Activated T-helper 2 cell treated with anti-CD3 and anti-CD28 coated beads, Interferon-gamma antibody, Interleukin-2, Interleukin-4, amounts not matched to agents 10 μg/mL and 5 μg/mL and 100 μg/mL, durations not matched to agents 14 hours and 24 hours and 36 hours (primary cell): ENCODE data around the gene TMEM59. TPM values are rescaled to one million over a fixed set of nuclear protein-coding genes. Genes with fewer than 3 reads are reported as not detected.
"Not testable (repeated sequence)": the region's sequence is repeated elsewhere in the genome, so short reads cannot be mapped to it uniquely, and the experiment has no call there.

Experiments used
- DNase-seq: peaks from one replicate; pipeline ENCODE4 v3.0.0; 2021; ENCODE audit warnings: low spot score
- H3K27ac Mint-ChIP-seq: one replicate; pipeline ENCODE4 v1.8.0; 2021; ENCODE audit warnings: mixed read lengths
- H3K27me3 Mint-ChIP-seq: one replicate; pipeline ENCODE4 v1.8.0; 2021; ENCODE audit warnings: low read depth, mixed read lengths
- H3K36me3 Mint-ChIP-seq: one replicate; pipeline ENCODE4 v1.8.0; 2021; ENCODE audit warnings: low read depth, mixed read lengths
- H3K4me1 Mint-ChIP-seq: one replicate; pipeline ENCODE4 v1.8.0; 2021; ENCODE audit warnings: low read depth, mixed read lengths
- H3K4me3 Mint-ChIP-seq: one replicate; pipeline ENCODE4 v1.8.0; 2021; ENCODE audit warnings: low read depth, mild to moderate bottlenecking, moderate library complexity, mixed read lengths
- H3K9me3 Mint-ChIP-seq: one replicate; pipeline ENCODE4 v1.8.0; 2021; ENCODE audit warnings: mixed read lengths
- intact Hi-C: fragments of 100-400 bp; cut with micrococcal nuclease; formaldehyde crosslinking; loops from one replicate; pipeline ENCODE4 v1.15.1; 2023
- total RNA-seq: library from RNA; stranded (reverse); gene quantifications from 2 replicates; pipeline ENCODE4 v1.2.3, GENCODE V29; 2022

The TMEM59 gene
- total RNA-seq, 1 donor from 2014 or later, result 128 TPM

DNA sequence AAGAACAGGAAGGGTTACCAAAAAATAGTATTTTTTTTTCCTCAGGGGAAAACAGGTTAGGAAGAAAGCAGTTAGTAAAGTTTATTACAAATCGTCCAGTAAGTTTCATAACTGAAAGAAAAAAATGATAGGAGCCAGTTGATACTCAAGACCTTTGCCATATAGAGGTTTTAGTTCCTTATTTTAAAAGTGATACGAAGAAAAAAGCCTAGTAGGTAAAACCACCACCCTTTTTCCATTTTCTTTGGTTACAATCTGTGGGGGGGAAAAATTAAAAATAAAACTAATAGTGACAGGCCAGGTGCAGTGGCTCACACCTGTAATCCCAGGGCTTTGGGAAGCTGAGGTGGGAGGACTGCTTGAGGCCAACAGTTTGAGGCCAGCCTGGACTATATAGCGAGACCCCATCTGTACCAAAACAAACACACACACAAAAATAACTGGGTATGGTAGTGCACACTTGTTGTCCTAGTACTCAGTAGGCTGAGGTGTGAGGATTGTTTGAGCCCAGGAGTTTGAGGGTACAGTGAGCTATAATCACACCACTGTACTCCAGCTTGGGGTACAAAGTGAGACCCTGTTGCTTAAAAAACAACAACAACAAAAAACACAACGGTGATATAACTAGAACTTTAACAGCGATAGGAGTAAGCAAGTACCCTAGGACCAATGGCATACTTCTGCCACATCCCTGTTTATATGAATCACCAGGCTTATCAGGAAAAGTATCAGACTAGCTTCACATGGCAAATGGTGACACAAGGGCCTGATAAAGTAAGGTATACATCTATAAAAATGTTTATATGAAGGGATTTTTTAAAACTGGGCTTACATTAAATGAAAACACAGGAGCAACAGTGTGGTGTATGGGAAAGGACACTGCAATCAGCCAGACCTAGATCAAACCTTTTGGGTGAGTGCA, 5.4 kb downstream of the TMEM59 start:
- Mint-ChIP-seq H3K36me3 (peaks cover 28% of the 10 kb centered on the region), H3K4me3 (no peak overlapping the region), H3K4me1 (peaks cover 16% of the 10 kb centered on the region), H3K27ac (no peak overlapping the region), H3K27me3 (no peaks in the 10 kb centered on the region), H3K9me3 (no peaks in the 10 kb centered on the region)
- no peak for DNase-seq
- intact Hi-C loops, result no loop called here

- intact Hi-C loops, result no loop called here
- no peak for DNase-seq
- no peaks in the 10 kb centered on the region for H3K9me3 Mint-ChIP-seq
- peaks cover 16% of the 10 kb centered on the region for H3K4me1 Mint-ChIP-seq
- H3K4me3 Mint-ChIP-seq, result no peak overlapping the region
- H3K27me3 Mint-ChIP-seq, result no peaks in the 10 kb centered on the region
- peaks cover 35% of the 10 kb centered on the region for H3K36me3 Mint-ChIP-seq
- H3K27ac Mint-ChIP-seq, result no peak overlapping the region
Observed at GRCh38 chr1:54046671-54047383, 6.2 kb downstream of the TMEM59 start.

GRCh38 chr1:54045496-54045895, 7.5 kb downstream of the TMEM59 start:
- Mint-ChIP-seq H3K4me3 (no peak overlapping the region), H3K27ac (no peak overlapping the region), H3K27me3 (no peaks in the 10 kb centered on the region), H3K4me1 (peaks cover 16% of the 10 kb centered on the region), H3K9me3 (no peaks in the 10 kb centered on the region), H3K36me3 (peaks cover 47% of the 10 kb centered on the region)
- DNase-seq, result no peak
- intact Hi-C loops, result no loop called here

GRCh38 chr1:54041806-54042205, 11.2 kb downstream of the TMEM59 start:
- Mint-ChIP-seq H3K27me3 (no peaks in the 10 kb centered on the region), H3K36me3 (peaks cover 64% of the 10 kb centered on the region), H3K9me3 (no peaks in the 10 kb centered on the region), H3K27ac (no peak overlapping the region), H3K4me3 (no peak overlapping the region), H3K4me1 (peaks cover 4% of the 10 kb centered on the region)
- intact Hi-C loops, result no loop called here
- DNase-seq, result no peak

- Mint-ChIP-seq H3K9me3 (no peaks in the 10 kb centered on the region), H3K27me3 (no peaks in the 10 kb centered on the region), H3K36me3 (peaks cover 61% of the 10 kb centered on the region), H3K4me1 (no peaks in the 10 kb centered on the region), H3K4me3 (no peak overlapping the region), H3K27ac (no peak overlapping the region)
- intact Hi-C loops, result no loop called here
- no peak for DNase-seq
Observed at GRCh38 chr1:54037476-54037875, 15.5 kb downstream of the TMEM59 start.

DNA sequence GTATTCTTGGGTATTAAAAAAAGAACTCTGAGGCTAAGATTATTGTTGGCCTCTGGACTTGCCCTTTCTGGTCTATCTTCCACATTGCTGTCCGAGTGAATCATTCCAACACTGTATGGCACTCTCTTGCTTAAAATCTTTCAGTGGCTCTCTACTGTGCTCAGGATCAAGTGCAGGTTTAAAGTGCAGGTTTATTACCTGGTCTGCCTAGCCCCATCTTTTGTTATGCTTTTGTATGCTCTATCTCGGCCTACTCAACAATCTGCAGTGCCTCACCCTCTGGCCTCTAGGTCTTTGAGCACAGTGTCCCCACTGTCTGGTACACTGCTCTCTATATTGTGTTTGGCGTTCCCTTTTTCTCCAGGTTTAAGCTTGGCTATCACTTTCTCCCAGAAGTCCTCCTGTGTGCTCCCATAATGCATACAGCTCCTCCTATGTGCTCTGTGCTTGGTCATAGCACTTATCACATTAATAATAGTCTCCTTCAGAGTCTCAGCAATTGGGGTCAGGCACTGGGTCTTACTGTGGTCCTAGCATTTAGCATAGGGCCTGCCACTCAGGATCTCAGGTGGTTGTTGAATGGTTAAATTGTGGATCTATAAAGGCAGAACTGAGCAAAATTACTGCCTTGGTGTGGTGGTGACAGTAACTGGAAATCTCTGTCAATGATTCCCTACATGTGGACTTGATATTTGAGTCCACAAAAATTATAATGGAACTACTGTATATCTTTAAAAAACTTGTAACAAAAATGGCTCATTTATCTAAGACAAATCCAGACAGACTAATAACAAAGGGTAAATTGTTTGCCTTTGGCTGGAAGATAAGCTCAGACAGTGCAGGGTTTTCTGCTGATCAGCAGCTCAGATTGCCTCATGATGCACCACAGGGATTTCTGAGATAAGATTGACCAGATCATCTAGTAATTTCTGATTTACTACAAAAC, 24.4 kb downstream of the TMEM59 start:
- Mint-ChIP-seq H3K4me3 (no peak overlapping the region), H3K36me3 (peaks cover 27% of the 10 kb centered on the region), H3K9me3 (no peaks in the 10 kb centered on the region), H3K27ac (no peak overlapping the region), H3K4me1 (no peaks in the 10 kb centered on the region), H3K27me3 (no peaks in the 10 kb centered on the region)
- intact Hi-C loops, result no loop called here
- no peak for DNase-seq

DNA sequence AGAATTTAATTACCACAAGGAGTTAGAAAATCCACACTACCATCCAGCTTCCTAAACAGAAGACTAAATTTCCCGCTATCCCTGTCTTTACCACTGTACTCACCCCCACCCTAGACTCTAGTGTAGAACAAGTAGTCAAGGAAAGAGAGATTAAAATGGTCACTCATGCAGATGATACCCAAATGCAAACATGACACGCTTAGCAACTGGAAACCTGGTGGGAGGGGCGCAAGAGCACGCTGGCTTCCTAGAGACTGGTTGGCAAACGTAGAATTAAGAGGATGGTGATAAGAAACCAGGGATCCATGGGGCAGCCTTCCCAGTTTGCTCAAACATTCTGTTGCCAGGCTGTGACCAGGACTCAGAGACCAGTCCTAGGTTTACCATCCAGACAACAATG, 25.2 kb downstream of the TMEM59 start:
- Mint-ChIP-seq H3K4me3 (no peak overlapping the region), H3K9me3 (no peaks in the 10 kb centered on the region), H3K27ac (no peak overlapping the region), H3K36me3 (peaks cover 22% of the 10 kb centered on the region), H3K27me3 (no peaks in the 10 kb centered on the region), H3K4me1 (no peaks in the 10 kb centered on the region)
- DNase-seq, result no peak
- intact Hi-C loops, result no loop called here

DNA sequence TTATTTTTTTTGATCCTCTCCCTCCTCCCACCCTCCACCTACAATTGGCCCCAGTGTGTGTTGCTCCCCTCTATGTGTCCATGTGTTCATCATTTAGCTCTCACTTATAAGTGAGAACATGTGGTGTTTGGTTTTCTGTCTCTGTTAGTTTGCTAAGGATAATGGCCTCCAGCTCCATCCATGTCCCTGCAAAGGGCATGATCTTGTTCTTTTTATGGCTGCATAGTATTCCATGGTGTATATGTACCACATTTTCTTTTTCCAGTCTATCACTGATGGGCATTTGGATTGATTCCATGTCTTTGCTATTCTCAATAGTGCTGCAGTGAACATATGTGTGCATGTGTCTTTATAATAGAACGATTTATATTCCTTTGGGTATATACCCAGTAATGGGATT, 28.2 kb downstream of the TMEM59 start:
- intact Hi-C loops, H3K4me1 Mint-ChIP-seq, H3K27me3 Mint-ChIP-seq, DNase-seq, H3K36me3 Mint-ChIP-seq, H3K4me3 Mint-ChIP-seq, H3K27ac Mint-ChIP-seq, H3K9me3 Mint-ChIP-seq: not testable (repeated sequence)

DNA sequence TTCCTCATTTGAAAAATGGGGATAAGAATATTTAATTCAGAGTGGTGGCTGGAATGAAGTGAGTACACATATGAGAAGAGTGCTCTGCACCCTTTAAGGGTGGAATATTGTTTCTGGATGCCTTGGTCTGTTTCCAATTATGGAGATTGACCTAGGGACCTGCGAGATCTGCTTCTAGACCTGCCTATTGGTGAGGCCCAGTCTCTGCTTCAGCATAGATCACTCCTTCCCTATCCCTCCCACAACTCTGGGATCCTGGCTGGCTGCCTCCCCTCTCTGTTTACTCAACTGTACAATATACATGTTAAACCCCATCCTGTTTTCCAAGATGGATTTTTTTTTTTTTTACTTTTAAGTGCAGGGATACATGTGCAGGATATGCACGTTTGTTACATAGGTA, 28.6 kb downstream of the TMEM59 start:
- Mint-ChIP-seq H3K27me3 (no peaks in the 10 kb centered on the region), H3K9me3 (no peaks in the 10 kb centered on the region), H3K4me1 (no peaks in the 10 kb centered on the region), H3K36me3 (peaks cover 2% of the 10 kb centered on the region), H3K4me3 (no peak overlapping the region), H3K27ac (no peak overlapping the region)
- DNase-seq, result no peak
- intact Hi-C loops, result no loop called here

- H3K36me3 Mint-ChIP-seq, H3K4me1 Mint-ChIP-seq, H3K27ac Mint-ChIP-seq, DNase-seq, H3K4me3 Mint-ChIP-seq, H3K9me3 Mint-ChIP-seq, intact Hi-C loops, H3K27me3 Mint-ChIP-seq: not testable (repeated sequence)
Observed at GRCh38 chr1:54019562-54020176, 33.3 kb downstream of the TMEM59 start.

DNA sequence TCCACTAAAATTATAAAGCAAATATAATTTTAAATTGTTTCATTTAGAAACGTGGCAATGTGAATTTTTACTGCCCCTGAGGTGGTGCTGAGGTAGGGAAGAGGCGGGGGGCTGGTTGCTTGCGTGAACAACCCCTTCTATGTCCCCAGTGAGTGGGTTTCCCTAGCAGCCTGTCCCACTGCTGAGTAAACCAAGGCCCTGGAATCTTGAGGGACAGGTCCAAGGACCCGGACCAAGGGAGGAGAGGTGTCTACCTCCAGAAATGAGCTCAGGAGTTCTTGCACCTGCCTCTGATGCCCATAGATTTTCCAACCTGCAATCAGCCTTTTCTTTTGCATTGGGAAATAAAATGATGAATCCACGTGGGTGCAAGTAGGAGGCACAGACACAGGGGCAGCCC, 34.4 kb downstream of the TMEM59 start:
- H3K36me3 Mint-ChIP-seq, result no peaks in the 10 kb centered on the region
- H3K4me1 Mint-ChIP-seq, result no peaks in the 10 kb centered on the region
- intact Hi-C loops, result no loop called here
- no peak for DNase-seq
- H3K27ac Mint-ChIP-seq, result no peak overlapping the region
- no peaks in the 10 kb centered on the region for H3K27me3 Mint-ChIP-seq
- H3K4me3 Mint-ChIP-seq, result no peak overlapping the region
- H3K9me3 Mint-ChIP-seq, result no peaks in the 10 kb centered on the region

- no peaks in the 10 kb centered on the region for H3K4me1 Mint-ChIP-seq
Observed at GRCh38 chr1:54017979-54018378, 35.0 kb downstream of the TMEM59 start, which contains the start of gene LDLRAD1. Gene LDLRAD1 (minus strand): TSS chr1:54018186. CDS start chr1:54018112, 74 bp downstream.

More at GRCh38 chr1:54017979-54018378, 35.0 kb downstream of the TMEM59 start, which contains the start of gene LDLRAD1:
- DNase-seq, result no peak
- H3K4me3 Mint-ChIP-seq, result no peak within 1 kb of the TSS
- H3K9me3 Mint-ChIP-seq, result no peaks in the 10 kb centered on the region
- H3K36me3 Mint-ChIP-seq, result no peaks in the 10 kb centered on the region
- intact Hi-C loops, result no loop called here
- no peaks in the 10 kb centered on the region for H3K27me3 Mint-ChIP-seq
- no peak within 1 kb of the TSS for H3K27ac Mint-ChIP-seq
